SK-N-SH treated with all-trans-retinoic acid at 6 μM for 48 hours (cell line): ENCODE measurements around the gene SNX30.

ENCODE experiments used
- ATAC-seq: fragments of 200-7000 bp; cut with Tn5 transposase; 3 replicates; pipeline ENCODE4 v1.9.1; 2020; ENCODE audit warnings: mild to moderate bottlenecking, moderate library complexity
- ARNTL ChIP-seq: fragments of 450-650 bp; formaldehyde crosslinking; IDR thresholded peaks from 2 replicates; pipeline ENCODE4 v1.5.0; 2020; ENCODE audit warnings: low read depth, mild to moderate bottlenecking, moderate library complexity, borderline replicate concordance
- BACH2 ChIP-seq: fragments of 250-450 bp; sonication (Bioruptor Pico); IDR thresholded peaks from 2 replicates; pipeline ENCODE4 v1.9.0; 2021; ENCODE audit warnings: mild to moderate bottlenecking, borderline replicate concordance
- CREB5 ChIP-seq: fragments of 250-450 bp; sonication (Bioruptor Pico); IDR thresholded peaks from 2 replicates; pipeline ENCODE4 v1.5.1; 2020; ENCODE audit warnings: low read depth, mild to moderate bottlenecking, moderate library complexity
- CSDC2 ChIP-seq: fragments of 250-450 bp; sonication (Bioruptor Pico); IDR thresholded peaks from 2 replicates; pipeline ENCODE4 v1.5.0; 2020; ENCODE audit warnings: mild to moderate bottlenecking, moderate library complexity
- ESRRG ChIP-seq: fragments of 250-450 bp; sonication (Bioruptor Pico); IDR thresholded peaks from 2 replicates; pipeline ENCODE4 v1.6.1; 2021; ENCODE audit warnings: mild to moderate bottlenecking
- GLIS3 ChIP-seq: fragments of 250-450 bp; sonication (Bioruptor Pico); IDR thresholded peaks from 2 replicates; pipeline ENCODE4 v1.5.0; 2020; ENCODE audit warnings: mild to moderate bottlenecking, moderate library complexity
- OSR1 ChIP-seq: fragments of 250-450 bp; sonication (Bioruptor Pico); IDR thresholded peaks from 2 replicates; pipeline ENCODE4 v1.8.0; 2022; ENCODE audit warnings: moderate library complexity, mild to moderate bottlenecking, inconsistent platforms
- POU6F1 ChIP-seq: fragments of 250-450 bp; sonication (Bioruptor Pico); IDR thresholded peaks from 2 replicates; pipeline ENCODE4 v1.8.0; 2021; ENCODE audit warnings: low read depth, mild to moderate bottlenecking, moderate library complexity, borderline replicate concordance
- PPARA ChIP-seq: fragments of 250-450 bp; sonication (Bioruptor Pico); IDR thresholded peaks from 2 replicates; pipeline ENCODE4 v1.5.0; 2020; ENCODE audit warnings: mild to moderate bottlenecking, borderline replicate concordance
- RARB ChIP-seq: fragments of 250-450 bp; sonication (Bioruptor Pico); IDR thresholded peaks from 2 replicates; pipeline ENCODE4 v1.8.0; 2021; ENCODE audit warnings: mild to moderate bottlenecking, moderate library complexity
- SNAI2 ChIP-seq: fragments of 250-450 bp; sonication (Bioruptor Pico); IDR thresholded peaks from 2 replicates; pipeline ENCODE4 v1.5.0; 2020; ENCODE audit warnings: mild to moderate bottlenecking, moderate library complexity
- TCF4 ChIP-seq: fragments of 250-450 bp; sonication (Bioruptor Pico); IDR thresholded peaks from 2 replicates; pipeline ENCODE4 v1.8.0; 2021; ENCODE audit warnings: mild to moderate bottlenecking, moderate library complexity, borderline replicate concordance
- TOX ChIP-seq: fragments of 250-450 bp; sonication (Bioruptor Pico); IDR thresholded peaks from 2 replicates; pipeline ENCODE4 v1.8.0; 2021; ENCODE audit warnings: mild to moderate bottlenecking, moderate library complexity, borderline replicate concordance
- TSHZ2 ChIP-seq: fragments of 250-450 bp; sonication (Bioruptor Pico); IDR thresholded peaks from 2 replicates; pipeline ENCODE4 v1.5.0; 2020; ENCODE audit warnings: mild to moderate bottlenecking, moderate library complexity
- ZC3H10 ChIP-seq: fragments of 250-450 bp; sonication (Bioruptor Pico); IDR thresholded peaks from 2 replicates; pipeline ENCODE4 v1.5.1; 2021; ENCODE audit warnings: mild to moderate bottlenecking, moderate library complexity
- ZFP3 ChIP-seq: fragments of 250-450 bp; sonication (Bioruptor Pico); IDR thresholded peaks from 2 replicates; pipeline ENCODE4 v1.5.0; 2020; ENCODE audit warnings: mild to moderate bottlenecking, moderate library complexity
- ZFP30 ChIP-seq: fragments of 450-650 bp; formaldehyde crosslinking; IDR thresholded peaks from 2 replicates; pipeline ENCODE4 v1.5.0; 2022; ENCODE audit warnings: mild to moderate bottlenecking, moderate library complexity
- ZNF565 ChIP-seq: fragments of 450-650 bp; formaldehyde crosslinking; conservative IDR thresholded peaks from 2 replicates; pipeline ENCODE4 v1.5.0; 2020; ENCODE audit warnings: low read depth, mild to moderate bottlenecking, moderate library complexity
- ZNF70 ChIP-seq: fragments of 450-650 bp; formaldehyde crosslinking; IDR thresholded peaks from 2 replicates; pipeline ENCODE4 v1.5.0; 2020; ENCODE audit warnings: mild to moderate bottlenecking, moderate library complexity
- ZNF8 ChIP-seq: fragments of 450-650 bp; formaldehyde crosslinking; IDR thresholded peaks from 2 replicates; pipeline ENCODE4 v1.5.0; 2020; ENCODE audit warnings: mild to moderate bottlenecking, moderate library complexity
- TF ChIP-seq, protein P1 (sequence below): fragments of 250-450 bp; sonication (Bioruptor Pico); IDR thresholded peaks from 2 replicates; pipeline ENCODE4 v1.5.1; 2021; ENCODE audit warnings: mild to moderate bottlenecking, moderate library complexity

Gene SNX30

GRCh38 chr9:112743216-112743836, 7.2 kb upstream of the SNX30 start (continued):
- TF ChIP-seq, protein P1, sequence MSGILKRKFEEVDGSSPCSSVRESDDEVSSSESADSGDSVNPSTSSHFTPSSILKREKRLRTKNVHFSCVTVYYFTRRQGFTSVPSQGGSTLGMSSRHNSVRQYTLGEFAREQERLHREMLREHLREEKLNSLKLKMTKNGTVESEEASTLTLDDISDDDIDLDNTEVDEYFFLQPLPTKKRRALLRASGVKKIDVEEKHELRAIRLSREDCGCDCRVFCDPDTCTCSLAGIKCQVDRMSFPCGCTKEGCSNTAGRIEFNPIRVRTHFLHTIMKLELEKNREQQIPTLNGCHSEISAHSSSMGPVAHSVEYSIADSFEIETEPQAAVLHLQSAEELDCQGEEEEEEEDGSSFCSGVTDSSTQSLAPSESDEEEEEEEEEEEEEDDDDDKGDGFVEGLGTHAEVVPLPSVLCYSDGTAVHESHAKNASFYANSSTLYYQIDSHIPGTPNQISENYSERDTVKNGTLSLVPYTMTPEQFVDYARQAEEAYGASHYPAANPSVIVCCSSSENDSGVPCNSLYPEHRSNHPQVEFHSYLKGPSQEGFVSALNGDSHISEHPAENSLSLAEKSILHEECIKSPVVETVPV (CRISPR knock-in tag): no peak
- no peak for TF ChIP-seq ZNF8 (CRISPR knock-in tag)
- no peak for TF ChIP-seq ZFP30 (CRISPR knock-in tag)
- TF ChIP-seq PPARA (CRISPR knock-in tag): no peak
- TF ChIP-seq TOX (CRISPR knock-in tag): no peak

DNA sequence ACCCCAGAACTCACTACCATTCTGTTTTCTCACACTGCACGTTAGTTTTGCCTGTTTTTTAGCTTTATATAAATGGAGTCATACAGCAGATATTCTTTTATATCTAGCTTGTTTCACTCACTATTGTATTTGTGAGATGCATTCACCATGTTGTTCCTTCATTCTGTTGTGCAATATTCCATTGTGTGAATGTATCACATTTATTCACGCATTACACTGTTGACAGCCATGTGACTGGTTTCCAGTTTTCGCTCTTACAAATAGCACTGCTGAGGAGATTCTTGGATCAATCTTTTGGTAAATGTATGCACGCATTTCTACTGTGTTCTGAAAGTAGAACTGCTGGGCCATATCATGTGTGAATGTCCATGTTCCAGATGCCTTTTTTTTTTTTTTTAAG, 6.4 kb upstream of the SNX30 start:
- TF ChIP-seq CSDC2 (CRISPR knock-in tag) (no peak), CREB5 (CRISPR knock-in tag) (no peak), ZNF70 (CRISPR knock-in tag) (no peak), ARNTL (CRISPR knock-in tag) (no peak), ESRRG (no peak)

DNA sequence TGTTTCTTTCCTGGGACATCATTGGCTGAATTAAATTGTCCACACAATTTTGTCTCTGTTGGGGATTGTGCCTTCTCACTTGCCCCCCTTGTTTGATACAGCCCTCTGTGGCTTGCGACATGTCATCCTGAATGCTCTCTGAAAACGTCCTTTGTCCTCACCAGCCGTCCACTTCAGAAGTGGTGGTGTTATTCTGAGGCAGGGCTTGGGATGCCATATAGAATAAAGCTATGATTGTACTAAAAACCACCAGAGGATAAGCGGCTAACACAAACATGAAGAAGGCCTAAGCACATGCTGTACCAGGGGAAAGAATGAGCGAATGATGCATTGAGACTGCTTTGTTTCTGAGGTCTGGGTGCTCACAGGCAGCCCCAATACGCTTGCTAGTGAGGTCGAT, 3.5 kb upstream of the SNX30 start:
- TF ChIP-seq ARNTL (CRISPR knock-in tag) (no peak), RARB (CRISPR knock-in tag) (no peak), TCF4 (CRISPR knock-in tag) (no peak), ZFP3 (CRISPR knock-in tag) (no peak), ZNF565 (CRISPR knock-in tag) (no peak), POU6F1 (no peak), ZNF70 (CRISPR knock-in tag) (no peak), CSDC2 (CRISPR knock-in tag) (no peak), ZC3H10 (CRISPR knock-in tag) (no peak), GLIS3 (CRISPR knock-in tag) (no peak), SNAI2 (CRISPR knock-in tag) (no peak), TSHZ2 (CRISPR knock-in tag) (no peak), ZFP30 (CRISPR knock-in tag) (no peak)
- TF ChIP-seq, all 23 proteins: peak for 0
- no peak for ATAC-seq

More for the DNA sequence above, 6.4 kb upstream of the SNX30 start:
- ATAC-seq: no peak

DNA sequence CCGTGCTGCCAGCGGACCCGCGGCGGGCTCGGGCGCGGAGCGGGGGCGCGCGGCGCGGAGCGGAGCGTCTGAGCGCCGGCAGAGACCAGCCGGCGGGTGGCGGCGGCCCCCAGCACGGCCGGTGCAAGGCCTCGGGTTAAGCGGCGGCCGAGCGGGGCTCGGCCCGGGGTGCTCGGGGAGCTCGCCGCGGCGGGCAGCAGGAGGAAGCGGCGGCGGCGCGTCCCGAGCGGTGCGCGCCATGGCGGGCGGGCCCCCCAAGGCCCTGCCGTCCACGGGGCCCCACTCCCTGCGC, 150 bp downstream of the SNX30 start:
- TF ChIP-seq OSR1 (CRISPR knock-in tag) (no peak), TSHZ2 (CRISPR knock-in tag) (no peak), RARB (CRISPR knock-in tag) (no peak), ZNF8 (CRISPR knock-in tag) (no peak), CSDC2 (CRISPR knock-in tag) (no peak), BACH2 (CRISPR knock-in tag) (no peak), ARNTL (CRISPR knock-in tag) (no peak), ZNF565 (CRISPR knock-in tag) (no peak)
- peak; percentile 13 for ATAC-seq
